HepG2 (cell line): ENCODE data around the gene KCNH1. TPM values are rescaled to one million over a fixed set of nuclear protein-coding genes. Genes with fewer than 3 reads are reported as not detected.
A peak's percentile ranks its signal among the peaks of the same experiment; 100 is the strongest.

Experiments used
- ARNTL ChIP-seq: sonication (generic); formaldehyde crosslinking; IDR thresholded peaks from 2 replicates; pipeline ENCODE4 v1.4.0; 2020; ENCODE audit warnings: mild to moderate bottlenecking, missing genetic modification reagents
- ATF1 ChIP-seq: IDR thresholded peaks from 2 replicates; pipeline ENCODE4 v1.6.1; 2016; ENCODE audit warnings: mild to moderate bottlenecking, control low read depth
- HMGA1 ChIP-seq: sonication (generic); formaldehyde crosslinking; conservative IDR thresholded peaks from 2 replicates; pipeline ENCODE4 v1.4.0; 2020; ENCODE audit warnings: missing genetic modification reagents
- HNRNPUL1 ChIP-seq: fragments of 200-400 bp; formaldehyde crosslinking; IDR thresholded peaks from 2 replicates; pipeline ENCODE4 v1.6.1; 2017; ENCODE audit warnings: low read depth, mild to moderate bottlenecking, low read length, moderate library complexity
- MTF2 ChIP-seq: sonication (generic); formaldehyde crosslinking; IDR thresholded peaks from 2 replicates; pipeline ENCODE4 v1.5.0; 2020; ENCODE audit warnings: missing genetic modification reagents, borderline replicate concordance
- NFE2L1 ChIP-seq: sonication (generic); formaldehyde crosslinking; IDR thresholded peaks from 2 replicates; pipeline ENCODE4 v1.4.0; 2020; ENCODE audit warnings: missing genetic modification reagents, mild to moderate bottlenecking, borderline replicate concordance
- PHF5A ChIP-seq: IDR thresholded peaks from one replicate; pipeline ENCODE4 v1.6.1; 2018; ENCODE audit warnings: low read depth, missing genetic modification reagents; ENCODE audit not compliant: unreplicated experiment
- WIZ ChIP-seq: sonication (generic); formaldehyde crosslinking; IDR thresholded peaks from 2 replicates; pipeline ENCODE4 v1.5.1; 2020; ENCODE audit warnings: mild to moderate bottlenecking, missing genetic modification reagents
- ZNF441 ChIP-seq: sonication (generic); formaldehyde crosslinking; IDR thresholded peaks from 2 replicates; pipeline ENCODE4 v1.7.0; 2021; ENCODE audit warnings: missing genetic modification reagents, borderline replicate concordance
- ZNF616 ChIP-seq: sonication (generic); formaldehyde crosslinking; IDR thresholded peaks from 2 replicates; pipeline ENCODE4 v1.5.0; 2020; ENCODE audit warnings: low read depth, mild to moderate bottlenecking, missing genetic modification reagents
- ZNF672 ChIP-seq: sonication (generic); formaldehyde crosslinking; IDR thresholded peaks from 2 replicates; pipeline ENCODE4 v1.8.1; 2022; ENCODE audit warnings: missing genetic modification reagents
- ZNF776 ChIP-seq: sonication (generic); formaldehyde crosslinking; IDR thresholded peaks from 2 replicates; pipeline ENCODE4 v1.4.0; 2020; ENCODE audit warnings: mild to moderate bottlenecking, missing genetic modification reagents
- polyA plus RNA-seq, 8 experiments: library from polyadenylated mRNA; depleted of rRNA in 3 of 8; stranded (reverse) in 7 of 8; unstranded in 1 of 8; fragments of >200 nt; fragmentation: Illumina TruSeq in 4 of 8; extraction: Trizol in 4 of 8; gene quantifications; 2 replicates each; pipeline versions ENCODE4 v1.2.1 to v1.2.3, GENCODE V29; 2011 to 2016; ENCODE audit warnings: low read depth in 4 of 8, missing spikeins in 1 of 8, mixed read lengths in 1 of 8; ENCODE audit not compliant: insufficient read depth in 1 of 8
- total RNA-seq, 5 experiments: library from RNA; depleted of rRNA; stranded (reverse); fragments of >200 nt; fragmentation: Illumina TruSeq; extraction: Trizol; gene quantifications; 2 replicates each; pipeline ENCODE4 v1.2.3, GENCODE V29; 2016; ENCODE audit warnings: low read depth in 1 of 5
- TF ChIP-seq, protein P1 (sequence below): sonication (generic); formaldehyde crosslinking; IDR thresholded peaks from 2 replicates; pipeline ENCODE4 v1.5.0; 2020; ENCODE audit warnings: missing genetic modification reagents
- TF ChIP-seq, protein P2 (sequence below): sonication (generic); formaldehyde crosslinking; IDR thresholded peaks from 2 replicates; pipeline ENCODE4 v1.8.0; 2022; ENCODE audit warnings: mild to moderate bottlenecking, missing genetic modification reagents, borderline replicate concordance
- TF ChIP-seq, protein P3 (sequence below): sonication (generic); formaldehyde crosslinking; IDR thresholded peaks from 2 replicates; pipeline ENCODE4 v1.5.0; 2020; ENCODE audit warnings: missing genetic modification reagents
- TF ChIP-seq, protein P4 (sequence below): sonication (generic); formaldehyde crosslinking; IDR thresholded peaks from 2 replicates; pipeline ENCODE4 v1.4.0; 2020; ENCODE audit warnings: mild to moderate bottlenecking, missing genetic modification reagents

KCNH1 gene
- total and polyA plus RNA-seq, 2 of the 13 experiments (the other 11 are each of a cell fraction or from before 2014, with no cell fraction given), result not detected

DNA sequence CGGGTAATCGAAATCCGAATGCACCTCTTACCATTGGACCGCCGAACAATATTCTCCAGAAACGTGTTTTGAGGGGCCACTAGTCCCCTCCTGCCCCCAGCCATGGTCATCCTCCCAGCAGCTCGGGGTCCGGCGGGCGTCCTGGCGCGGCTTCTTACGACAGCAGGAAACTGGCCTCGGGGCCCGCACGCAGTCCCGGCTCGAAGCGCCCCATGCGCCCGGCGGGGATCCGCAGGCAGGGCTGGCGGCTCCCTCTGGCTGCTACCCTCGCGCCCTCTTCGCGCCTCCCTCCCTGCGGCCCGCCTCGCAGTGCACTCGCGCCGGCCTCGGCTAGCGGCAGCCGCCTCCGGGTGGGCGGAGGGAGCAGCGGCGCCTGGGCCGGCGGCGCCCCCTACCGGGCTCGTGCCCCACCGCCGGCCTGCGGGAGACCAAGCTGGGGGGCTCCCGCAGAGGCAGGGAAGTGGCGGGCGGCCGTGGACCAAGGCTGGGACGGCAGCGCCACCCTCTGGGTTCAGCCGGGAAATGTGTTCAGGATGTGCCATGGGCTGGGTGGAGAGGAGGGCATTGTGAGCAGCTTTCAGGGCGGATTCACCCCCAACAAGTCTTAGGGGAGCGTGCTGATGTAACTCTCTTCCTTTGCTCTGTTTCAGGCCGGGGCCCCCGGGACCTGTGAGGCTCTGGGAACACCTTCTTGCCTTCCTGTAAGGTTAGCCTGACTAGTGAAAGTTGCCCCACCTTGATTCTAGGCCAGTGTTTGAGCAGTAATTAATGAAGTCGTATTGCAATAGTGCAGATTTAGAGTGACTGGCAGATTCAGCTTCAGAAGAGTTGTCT lies at the start of gene KCNH1 (continued):
- peak; percentile 52; the same call in 1 of the 2 replicates for TF ChIP-seq MTF2
- TF ChIP-seq PHF5A (CRISPR knock-in tag), result no peak
- no peak for TF ChIP-seq ZNF441 (CRISPR knock-in tag)
- no peak for TF ChIP-seq NFE2L1 (CRISPR knock-in tag)
- TF ChIP-seq ZNF776 (CRISPR knock-in tag), result peak; percentile 56; the same call in 1 of the 2 replicates
- no peak for TF ChIP-seq HMGA1 (CRISPR knock-in tag)
- TF ChIP-seq, protein P1, sequence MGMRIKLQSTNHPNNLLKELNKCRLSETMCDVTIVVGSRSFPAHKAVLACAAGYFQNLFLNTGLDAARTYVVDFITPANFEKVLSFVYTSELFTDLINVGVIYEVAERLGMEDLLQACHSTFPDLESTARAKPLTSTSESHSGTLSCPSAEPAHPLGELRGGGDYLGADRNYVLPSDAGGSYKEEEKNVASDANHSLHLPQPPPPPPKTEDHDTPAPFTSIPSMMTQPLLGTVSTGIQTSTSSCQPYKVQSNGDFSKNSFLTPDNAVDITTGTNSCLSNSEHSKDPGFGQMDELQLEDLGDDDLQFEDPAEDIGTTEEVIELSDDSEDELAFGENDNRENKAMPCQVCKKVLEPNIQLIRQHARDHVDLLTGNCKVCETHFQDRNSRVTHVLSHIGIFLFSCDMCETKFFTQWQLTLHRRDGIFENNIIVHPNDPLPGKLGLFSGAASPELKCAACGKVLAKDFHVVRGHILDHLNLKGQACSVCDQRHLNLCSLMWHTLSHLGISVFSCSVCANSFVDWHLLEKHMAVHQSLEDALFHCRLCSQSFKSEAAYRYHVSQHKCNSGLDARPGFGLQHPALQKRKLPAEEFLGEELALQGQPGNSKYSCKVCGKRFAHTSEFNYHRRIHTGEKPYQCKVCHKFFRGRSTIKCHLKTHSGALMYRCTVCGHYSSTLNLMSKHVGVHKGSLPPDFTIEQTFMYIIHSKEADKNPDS, result no peak
- TF ChIP-seq, protein P2, sequence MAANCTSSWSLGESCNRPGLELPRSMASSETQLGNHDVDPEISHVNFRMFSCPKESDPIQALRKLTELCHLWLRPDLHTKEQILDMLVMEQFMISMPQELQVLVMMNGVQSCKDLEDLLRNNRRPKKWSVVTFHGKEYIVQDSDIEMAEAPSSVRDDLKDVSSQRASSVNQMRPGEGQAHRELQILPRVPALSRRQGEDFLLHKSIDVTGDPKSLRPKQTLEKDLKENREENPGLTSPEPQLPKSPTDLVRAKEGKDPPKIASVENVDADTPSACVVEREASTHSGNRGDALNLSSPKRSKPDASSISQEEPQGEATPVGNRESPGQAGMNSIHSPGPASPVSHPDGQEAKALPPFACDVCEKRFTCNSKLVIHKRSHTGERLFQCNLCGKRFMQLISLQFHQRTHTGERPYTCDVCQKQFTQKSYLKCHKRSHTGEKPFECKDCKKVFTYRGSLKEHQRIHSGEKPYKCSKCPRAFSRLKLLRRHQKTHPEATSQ (CRISPR knock-in tag), result no peak; the same call in 1 of the 2 replicates
- no peak for TF ChIP-seq ATF1 (CRISPR knock-in tag)
- TF ChIP-seq HNRNPUL1, result no peak
- no peak for TF ChIP-seq ARNTL (CRISPR knock-in tag)
- TF ChIP-seq WIZ (CRISPR knock-in tag), result no peak
- TF ChIP-seq, protein P3, sequence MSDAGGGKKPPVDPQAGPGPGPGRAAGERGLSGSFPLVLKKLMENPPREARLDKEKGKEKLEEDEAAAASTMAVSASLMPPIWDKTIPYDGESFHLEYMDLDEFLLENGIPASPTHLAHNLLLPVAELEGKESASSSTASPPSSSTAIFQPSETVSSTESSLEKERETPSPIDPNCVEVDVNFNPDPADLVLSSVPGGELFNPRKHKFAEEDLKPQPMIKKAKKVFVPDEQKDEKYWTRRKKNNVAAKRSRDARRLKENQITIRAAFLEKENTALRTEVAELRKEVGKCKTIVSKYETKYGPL (CRISPR knock-in tag), result no peak
- TF ChIP-seq, protein P4, sequence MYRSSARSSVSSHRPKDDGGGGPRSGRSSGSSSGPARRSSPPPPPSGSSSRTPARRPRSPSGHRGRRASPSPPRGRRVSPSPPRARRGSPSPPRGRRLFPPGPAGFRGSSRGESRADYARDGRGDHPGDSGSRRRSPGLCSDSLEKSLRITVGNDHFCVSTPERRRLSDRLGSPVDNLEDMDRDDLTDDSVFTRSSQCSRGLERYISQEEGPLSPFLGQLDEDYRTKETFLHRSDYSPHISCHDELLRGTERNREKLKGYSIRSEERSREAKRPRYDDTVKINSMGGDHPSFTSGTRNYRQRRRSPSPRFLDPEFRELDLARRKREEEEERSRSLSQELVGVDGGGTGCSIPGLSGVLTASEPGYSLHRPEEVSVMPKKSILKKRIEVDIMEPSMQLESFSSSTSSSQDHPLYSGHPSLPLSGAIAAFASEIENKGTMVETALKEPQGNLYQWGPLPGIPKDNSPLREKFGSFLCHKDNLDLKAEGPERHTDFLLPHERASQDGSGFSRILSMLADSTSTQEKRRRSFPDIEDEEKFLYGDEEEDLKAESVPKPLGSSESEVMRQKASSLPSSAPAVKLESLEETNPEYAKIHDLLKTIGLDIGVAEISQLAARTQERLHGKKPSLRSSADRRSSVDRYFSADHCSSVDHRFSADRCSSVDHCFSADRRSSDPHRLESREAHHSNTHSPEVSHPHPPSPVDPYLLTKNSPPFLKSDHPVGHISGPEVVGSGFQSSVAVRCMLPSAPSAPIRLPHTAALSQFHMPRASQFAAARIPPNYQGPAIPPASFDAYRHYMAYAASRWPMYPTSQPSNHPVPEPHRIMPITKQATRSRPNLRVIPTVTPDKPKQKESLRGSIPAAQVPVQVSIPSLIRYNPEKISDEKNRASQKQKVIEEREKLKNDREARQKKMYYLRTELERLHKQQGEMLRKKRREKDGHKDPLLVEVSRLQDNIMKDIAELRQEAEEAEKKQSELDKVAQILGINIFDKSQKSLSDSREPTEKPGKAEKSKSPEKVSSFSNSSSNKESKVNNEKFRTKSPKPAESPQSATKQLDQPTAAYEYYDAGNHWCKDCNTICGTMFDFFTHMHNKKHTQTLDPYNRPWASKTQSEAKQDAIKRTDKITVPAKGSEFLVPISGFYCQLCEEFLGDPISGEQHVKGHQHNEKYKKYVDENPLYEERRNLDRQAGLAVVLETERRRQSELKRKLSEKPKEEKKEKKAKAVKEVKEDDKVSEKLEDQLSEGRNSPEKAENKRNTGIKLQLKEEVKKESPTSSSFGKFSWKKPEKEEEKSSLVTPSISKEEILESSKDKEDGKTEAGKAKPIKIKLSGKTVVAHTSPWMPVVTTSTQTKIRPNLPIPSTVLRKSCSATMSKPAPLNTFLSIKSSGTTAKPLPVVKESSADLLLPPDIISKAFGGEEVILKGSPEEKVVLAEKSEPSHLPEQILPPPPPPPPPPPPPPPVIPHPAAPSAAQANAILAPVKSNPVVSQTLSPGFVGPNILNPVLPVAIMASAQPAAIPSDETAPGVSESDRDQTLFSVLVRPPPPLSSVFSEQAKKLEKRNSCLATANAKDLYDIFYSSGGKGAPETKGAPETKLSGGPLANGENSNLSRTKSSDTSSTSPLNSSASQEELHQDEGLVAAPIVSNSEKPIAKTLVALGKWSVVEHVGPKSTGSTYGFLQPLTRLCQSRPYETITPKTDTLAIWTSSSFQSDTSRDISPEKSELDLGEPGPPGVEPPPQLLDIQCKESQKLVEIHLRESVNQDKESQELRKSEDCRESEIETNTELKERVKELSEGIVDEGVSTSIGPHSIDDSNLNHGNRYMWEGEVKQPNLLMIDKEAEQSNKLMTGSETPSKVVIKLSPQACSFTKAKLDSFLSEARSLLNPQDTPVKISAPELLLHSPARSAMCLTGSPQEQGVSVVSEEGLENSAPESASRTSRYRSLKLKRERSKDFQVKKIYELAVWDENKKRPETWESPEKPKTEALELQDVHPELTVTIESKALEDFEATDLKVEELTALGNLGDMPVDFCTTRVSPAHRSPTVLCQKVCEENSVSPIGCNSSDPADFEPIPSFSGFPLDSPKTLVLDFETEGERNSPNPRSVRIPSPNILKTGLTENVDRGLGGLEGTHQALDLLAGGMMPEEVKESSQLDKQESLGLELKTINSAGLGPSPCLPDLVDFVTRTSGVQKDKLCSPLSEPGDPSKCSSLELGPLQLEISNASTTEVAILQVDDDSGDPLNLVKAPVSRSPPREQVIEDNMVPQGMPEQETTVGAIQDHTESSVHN (CRISPR knock-in tag), result no peak
- TF ChIP-seq ZNF672, result no peak
- no peak for TF ChIP-seq ZNF616
